NB4 (cell line): Measurements from ENCODE around the gene CD163.

Experiments
- DNase-seq: peaks from one replicate; pipeline ENCODE4 v3.0.0; 2010; ENCODE audit warnings: low read depth
- H3K4me3 ChIP-seq: one replicate; pipeline ENCODE4 v1.5.1; 2011; ENCODE audit warnings: mild to moderate bottlenecking, low read depth, low read length, moderate library complexity
- CTCF ChIP-seq: IDR thresholded peaks from one replicate; pipeline ENCODE4 v1.5.1; 2012; ENCODE audit warnings: low read depth, low read length
- MAX ChIP-seq: IDR thresholded peaks from 2 replicates; pipeline ENCODE4 v1.6.1; 2011; ENCODE audit warnings: low read depth, low read length
- MYC ChIP-seq: IDR thresholded peaks from 2 replicates; pipeline ENCODE4 v1.6.1; 2011; ENCODE audit warnings: low read depth, low read length
- POLR2A ChIP-seq: IDR thresholded peaks from 2 replicates; pipeline ENCODE4 v1.6.1; 2011; ENCODE audit warnings: mild to moderate bottlenecking; ENCODE audit not compliant: insufficient read length; ENCODE audit errors: extremely low read depth

Gene CD163

GRCh38 chr12:7493006-7493405 lies 10.6 kb downstream of the CD163 start:
- H3K4me3 ChIP-seq = no peak overlapping the region
- DNase-seq = no peak
- TF ChIP-seq CTCF = no peak
- no peak for TF ChIP-seq MAX
- TF ChIP-seq MYC = no peak
- no peak for TF ChIP-seq POLR2A

GRCh38 chr12:7486512-7486911 lies 17.1 kb downstream of the CD163 start:
- no peak for DNase-seq
- TF ChIP-seq POLR2A = no peak
- no peak for TF ChIP-seq MYC
- TF ChIP-seq MAX = no peak
- no peak for TF ChIP-seq CTCF
- H3K4me3 ChIP-seq = no peak overlapping the region

GRCh38 chr12:7485095-7485494 lies 18.5 kb downstream of the CD163 start:
- DNase-seq = no peak
- no peak for TF ChIP-seq POLR2A
- TF ChIP-seq CTCF = no peak
- TF ChIP-seq MAX = no peak
- TF ChIP-seq MYC = no peak
- H3K4me3 ChIP-seq = no peak overlapping the region

- no peak for DNase-seq
- H3K4me3 ChIP-seq = no peak overlapping the region
- TF ChIP-seq MAX (no peak), CTCF (no peak), MYC (no peak), POLR2A (no peak)
Measured at GRCh38 chr12:7483343-7483742, 20.2 kb downstream of the CD163 start.

GRCh38 chr12:7479771-7480170 lies 23.8 kb downstream of the CD163 start:
- TF ChIP-seq POLR2A (no peak), MAX (no peak), MYC (no peak), CTCF (no peak)
- DNase-seq = no peak
- no peak overlapping the region for H3K4me3 ChIP-seq

- DNase-seq = no peak
- TF ChIP-seq MYC = no peak
- no peak for TF ChIP-seq MAX
- TF ChIP-seq POLR2A = no peak
- no peak for TF ChIP-seq CTCF
- no peak overlapping the region for H3K4me3 ChIP-seq
Measured at GRCh38 chr12:7472060-7472459, 31.5 kb downstream of the CD163 start.
